HG02588 (cell line): ENCODE results near the gene FOXI1.

ENCODE experiments used
- ATAC-seq: cut with Tn5 transposase; IDR thresholded peaks from one replicate; pipeline ENCODE4 v1.9.1; 2021; ENCODE audit warnings: mild to moderate bottlenecking, moderate library complexity; ENCODE audit not compliant: unreplicated experiment

The FOXI1 gene

GRCh38 chr5:170105642-170106611, at the start of gene FOXI1:
TSS of gene FOXI1 (plus strand) at chr5:170105897. CDS start at chr5:170105958, 61 bp downstream.
- no peak for ATAC-seq

GRCh38 chr5:170056561-170057267, 49.0 kb upstream of the FOXI1 start:
- no peak for ATAC-seq

GRCh38 chr5:170057311-170057710, 48.4 kb upstream of the FOXI1 start:
- ATAC-seq: no peak

GRCh38 chr5:170059221-170059620, 46.5 kb upstream of the FOXI1 start:
- ATAC-seq: no peak

GRCh38 chr5:170067152-170067551, 38.5 kb upstream of the FOXI1 start:
- no peak for ATAC-seq

DNA sequence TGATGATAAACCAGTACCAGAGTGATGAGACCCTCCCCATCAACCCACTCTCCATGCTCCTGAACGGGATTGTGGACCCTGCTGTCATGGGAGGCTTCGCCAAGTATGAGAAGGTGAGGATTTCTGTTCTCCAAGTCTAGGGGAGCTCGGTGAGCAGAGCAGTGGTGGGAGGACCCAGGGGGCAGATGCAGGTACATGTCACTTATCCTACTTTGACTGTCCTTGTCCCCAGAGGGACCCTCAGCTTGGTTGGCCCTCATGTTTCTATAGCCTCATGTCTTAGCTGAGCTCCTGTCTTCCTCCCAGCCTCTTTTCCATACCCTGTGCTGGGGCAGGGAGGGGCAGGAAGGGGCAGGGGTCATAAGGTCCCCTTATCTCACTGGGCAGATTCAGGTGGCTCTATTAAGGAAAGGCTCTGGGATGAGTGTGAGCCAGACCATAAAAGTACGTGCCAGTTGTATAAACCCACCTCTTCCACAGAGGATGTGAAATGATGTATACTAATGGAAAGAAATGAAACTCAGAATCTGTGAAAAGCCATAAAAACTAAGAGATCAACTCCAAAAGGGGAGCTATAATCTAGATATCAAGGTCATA, 38.0 kb upstream of the FOXI1 start:
- ATAC-seq: no peak

GRCh38 chr5:170069512-170069911, 36.2 kb upstream of the FOXI1 start:
- no peak for ATAC-seq

DNA sequence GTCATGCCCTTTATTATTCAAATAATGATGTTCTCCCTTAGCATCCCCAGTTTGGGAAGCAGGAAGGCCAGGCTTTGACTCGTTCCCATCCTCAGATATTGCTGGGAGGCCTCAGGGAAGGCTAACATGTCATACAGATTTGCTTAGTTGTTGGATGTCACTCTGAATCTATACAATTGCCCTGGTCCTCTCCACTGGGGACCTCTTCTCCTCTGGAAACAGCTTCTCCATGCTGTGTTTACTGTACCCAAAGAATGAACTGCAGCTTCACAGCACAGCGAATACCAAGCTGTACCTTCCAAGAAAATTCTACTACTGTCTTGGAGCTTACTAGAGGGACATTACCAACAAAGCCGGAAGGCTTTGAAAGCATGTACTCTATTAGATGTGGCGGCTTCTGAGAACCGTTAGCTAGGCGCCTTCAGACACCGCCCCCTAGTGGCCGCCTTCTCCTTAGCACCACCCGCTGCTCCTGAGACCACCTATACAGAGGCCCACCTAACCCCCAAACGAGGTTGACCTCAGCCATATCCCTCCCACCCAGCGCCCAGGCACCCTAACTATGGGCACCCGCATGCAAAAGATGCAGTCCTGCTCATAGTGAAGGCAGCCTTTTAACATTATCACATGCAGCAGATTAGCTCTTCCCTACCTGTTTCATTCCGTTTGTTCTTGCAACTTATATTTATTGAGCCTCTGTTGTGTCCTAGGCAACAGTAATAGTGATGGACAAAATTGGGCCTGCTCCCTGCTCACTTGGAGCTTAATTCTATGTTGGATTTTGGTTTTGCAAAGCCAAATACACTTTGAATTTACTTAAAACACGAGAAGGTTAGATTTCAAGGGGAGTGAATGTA, 34.9 kb upstream of the FOXI1 start:
- ATAC-seq: no peak

- no peak for ATAC-seq
Observed at GRCh38 chr5:170071748-170072147, 33.9 kb upstream of the FOXI1 start.

DNA sequence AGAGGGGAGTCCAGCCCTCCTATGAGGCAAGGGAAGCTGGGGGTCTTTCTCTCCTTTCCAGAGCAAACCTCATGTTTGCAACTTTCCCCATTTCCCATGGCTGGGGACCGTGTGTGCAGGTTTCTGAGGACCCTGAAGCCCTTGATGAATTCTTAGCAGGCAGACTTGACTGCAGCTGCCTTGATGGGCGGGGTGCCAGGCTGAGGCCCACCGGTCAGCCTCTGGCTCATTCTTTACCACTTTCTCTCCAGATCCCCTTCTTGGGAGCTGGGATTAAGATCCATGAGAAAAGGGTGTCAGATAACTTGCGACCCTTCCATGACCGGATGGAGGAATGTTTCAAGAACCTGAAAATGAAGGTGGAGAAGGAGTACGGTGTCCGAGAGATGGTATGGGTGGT, 30.0 kb upstream of the FOXI1 start:
- no peak for ATAC-seq

GRCh38 chr5:170076211-170076610, 29.5 kb upstream of the FOXI1 start:
- ATAC-seq: no peak

DNA sequence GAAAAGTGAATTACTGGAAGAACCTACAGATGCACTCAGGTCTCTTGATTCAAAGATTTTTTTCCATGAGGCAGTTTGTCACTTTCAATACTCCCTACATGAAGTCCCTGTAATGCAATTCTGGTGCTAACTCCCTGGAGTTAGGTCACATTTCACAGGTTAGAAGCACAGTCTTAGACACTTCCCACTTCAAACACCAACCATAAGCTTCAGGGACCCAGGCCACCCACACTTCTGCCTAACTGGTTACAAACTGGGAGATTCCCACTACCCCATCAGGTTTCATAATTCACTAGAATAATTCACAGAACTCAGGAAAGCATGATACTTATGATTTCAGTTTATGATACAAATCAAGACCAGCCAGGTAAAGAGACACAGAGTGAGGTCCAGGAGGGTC, 29.0 kb upstream of the FOXI1 start:
- ATAC-seq: no peak

DNA sequence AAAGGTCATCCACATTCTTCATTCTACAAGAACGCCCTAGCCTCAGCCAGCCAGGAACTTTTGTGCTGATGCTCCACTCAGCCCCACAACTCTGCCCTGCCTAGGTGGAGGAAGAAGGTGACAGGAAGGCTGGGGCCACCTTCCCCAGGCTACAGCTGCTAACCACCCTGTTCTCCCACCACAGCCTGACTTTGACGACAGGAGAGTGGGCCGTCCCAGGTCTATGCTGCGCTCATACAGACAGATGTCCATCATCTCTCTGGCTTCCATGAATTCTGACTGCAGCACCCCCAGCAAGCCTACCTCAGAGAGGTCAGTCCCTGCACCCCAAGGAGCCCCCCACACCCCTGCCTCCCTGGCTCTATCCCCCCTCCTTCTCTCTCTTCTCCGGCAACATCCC, 28.2 kb upstream of the FOXI1 start:
- no peak for ATAC-seq

DNA sequence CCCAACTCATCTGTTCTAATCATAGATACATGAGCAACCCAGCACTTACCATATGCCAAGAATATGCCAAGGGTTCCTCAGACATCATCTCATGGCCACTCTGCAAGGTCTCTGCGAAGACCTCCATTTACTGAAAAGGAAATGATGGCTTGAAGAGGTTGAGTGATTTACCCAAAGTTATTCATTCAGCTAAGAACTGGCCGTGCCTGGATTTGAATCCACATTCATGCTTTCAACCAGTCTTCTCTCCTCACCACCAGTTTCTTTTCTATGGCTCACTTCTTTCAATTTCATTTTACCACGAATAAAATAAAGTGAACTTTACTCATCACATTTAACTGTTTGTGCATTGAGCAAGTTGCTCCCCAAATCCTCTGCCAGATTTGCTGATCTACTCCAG, 27.2 kb upstream of the FOXI1 start:
- ATAC-seq: no peak

DNA sequence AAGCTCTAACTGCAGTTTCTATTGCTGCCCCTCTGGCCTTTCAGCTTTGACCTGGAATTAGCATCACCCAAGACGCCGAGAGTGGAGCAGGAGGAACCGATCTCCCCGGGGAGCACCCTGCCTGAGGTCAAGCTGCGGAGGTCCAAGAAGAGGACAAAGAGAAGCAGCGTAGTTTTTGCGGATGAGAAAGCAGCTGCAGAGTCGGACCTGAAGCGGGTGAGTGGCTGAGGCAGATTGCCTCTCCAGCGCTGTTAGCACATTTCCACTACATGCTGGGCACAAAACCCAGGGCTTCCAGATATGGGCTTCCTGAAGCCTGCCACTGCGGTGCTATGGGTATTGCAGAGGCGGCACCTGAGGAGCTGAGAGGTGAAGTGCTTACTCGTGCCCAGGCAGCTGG, 26.8 kb upstream of the FOXI1 start:
- ATAC-seq: no peak

DNA sequence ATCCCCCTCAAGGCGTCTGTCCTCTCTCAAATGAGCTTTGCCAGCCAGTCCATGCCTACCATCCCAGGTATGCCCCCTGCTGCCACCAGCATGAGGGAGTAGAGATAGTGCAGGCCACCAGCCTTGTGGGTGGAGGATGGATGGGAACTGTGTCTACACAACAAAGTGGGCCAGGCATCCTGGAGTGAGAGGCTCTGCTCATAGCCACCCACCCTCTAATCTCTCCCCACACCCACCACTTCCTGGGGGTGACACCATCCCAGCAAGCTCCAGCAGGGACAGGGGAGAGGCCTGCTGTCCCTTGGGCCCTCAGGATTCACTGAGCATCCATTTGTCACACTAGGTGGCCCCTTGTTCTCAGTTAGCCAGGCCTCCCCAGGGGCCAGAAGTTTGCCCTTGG, 25.5 kb upstream of the FOXI1 start:
- ATAC-seq: no peak

- no peak for ATAC-seq
Observed at GRCh38 chr5:170080786-170081445, 24.8 kb upstream of the FOXI1 start.

DNA sequence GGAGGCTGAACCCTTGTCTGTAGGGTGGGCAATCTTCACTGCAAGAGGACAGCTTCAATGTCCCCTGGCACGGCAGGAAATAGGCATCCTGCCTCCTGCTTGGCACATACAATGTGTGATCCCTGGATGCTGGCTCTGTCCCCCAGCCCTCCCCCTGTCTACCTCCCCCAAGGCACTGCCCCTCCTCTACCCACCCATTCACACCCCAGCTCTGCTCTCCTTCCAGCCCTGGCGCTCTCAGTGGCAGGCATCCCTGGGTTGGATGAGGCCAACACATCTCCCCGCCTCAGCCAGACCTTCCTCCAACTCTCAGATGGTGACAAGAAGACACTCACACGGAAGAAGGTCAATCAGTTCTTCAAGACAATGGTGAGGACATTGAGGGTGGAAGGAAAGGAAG, 24.1 kb upstream of the FOXI1 start:
- no peak for ATAC-seq

GRCh38 chr5:170082701-170083100, 23.0 kb upstream of the FOXI1 start:
- ATAC-seq: no peak

DNA sequence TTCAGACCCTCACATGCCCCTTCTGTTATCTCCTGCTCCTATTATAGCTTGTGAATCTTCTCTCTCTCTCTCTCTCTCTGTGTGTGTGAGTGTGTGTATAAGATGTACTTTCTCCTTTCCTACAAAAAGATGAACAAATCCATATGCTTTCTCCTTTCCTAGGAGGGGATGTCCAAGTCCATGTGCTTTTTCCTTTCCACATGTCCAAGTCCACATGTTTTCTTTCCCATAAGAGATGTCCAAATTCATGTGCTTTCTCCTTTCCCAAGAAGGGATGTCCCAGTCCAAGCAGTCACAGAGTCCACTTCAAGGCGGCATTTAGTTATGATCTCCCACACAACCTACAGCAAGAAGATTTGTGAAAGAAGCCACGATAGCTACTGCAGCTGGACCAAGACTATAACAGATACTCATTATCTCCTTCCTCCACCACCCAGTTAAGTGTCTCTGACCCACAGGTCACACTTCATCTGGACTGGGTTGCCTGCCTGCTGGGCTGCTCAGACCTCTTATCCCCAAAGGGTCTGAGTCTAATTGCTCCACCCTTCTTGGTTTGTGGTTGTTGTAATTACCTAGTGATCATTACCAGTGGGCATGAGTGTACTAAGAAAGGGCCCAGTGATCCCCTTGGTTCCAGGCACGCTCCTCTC, 18.4 kb upstream of the FOXI1 start:
- no peak for ATAC-seq
